A549 (cell line): ENCODE data around the gene ZP1. TPM values are rescaled to one million over a fixed set of nuclear protein-coding genes. Genes with fewer than 3 reads are reported as not detected.

Source experiments
- ATAC-seq, 2 experiments: fragments of 200-7000 bp in 1 of 2; fragments of >200 bp in 1 of 2; cut with Nextera tagmentation in 1 of 2; cut with Tn5 transposase in 1 of 2; 3 replicates each; pipeline versions ENCODE4 v1.8.0 to v1.9.1; 2018 to 2020; ENCODE audit warnings: mild to moderate bottlenecking in 1 of 2, moderate library complexity in 1 of 2
- CTCF ChIA-PET: fragments of 300-600 bp; sonication (Branson Sonifier 250); formaldehyde crosslinking; extraction: SDS; loops from one replicate; lab custom pipeline; 2021; ENCODE audit warnings: antibody characterized with exemption, inconsistent platforms; lab: Yijun Ruan, JAX
- POLR2A ChIA-PET: fragments of 350-600 bp; formaldehyde crosslinking; extraction: SDS; loops from one replicate; lab custom pipeline; 2021; ENCODE audit warnings: antibody characterized with exemption, inconsistent platforms; lab: Yijun Ruan, JAX
- DNase-seq, 2 experiments: peaks; one replicate each; pipeline versions ENCODE4 v3.0.0 to v3.0.0-alpha.2; 2011 to 2016; ENCODE audit warnings: low read depth in 1 of 2, low spot score in 1 of 2
- FAIRE-seq: peaks from 2 replicates; lab custom pipeline; 2011; peaks lifted over from hg19 to GRCh38; lab: Jason Lieb, UNC
- H3K27ac ChIP-seq, 2 experiments: fragments of >200 bp; sonication (Bioruptor Twin); formaldehyde crosslinking; 3 replicates each; pipeline ENCODE4 v1.5.1; 2016 to 2017
- H3K4me1 ChIP-seq: fragments of >200 bp; sonication (Bioruptor Twin); formaldehyde crosslinking; 3 replicates; pipeline ENCODE4 v1.6.1; 2016
- H3K4me2 ChIP-seq: fragments of >200 bp; sonication (Bioruptor Twin); formaldehyde crosslinking; 3 replicates; pipeline ENCODE4 v1.6.1; 2016
- H3K4me3 ChIP-seq: fragments of >200 bp; sonication (Bioruptor Twin); formaldehyde crosslinking; 3 replicates; pipeline ENCODE4 v1.5.1; 2016
- H3K9me3 ChIP-seq: fragments of >200 bp; sonication (Bioruptor Twin); formaldehyde crosslinking; 3 replicates; pipeline ENCODE4 v1.6.1; 2016
- CBX2 ChIP-seq: fragments of 200-600 bp; sonication (generic); IDR thresholded peaks from 2 replicates; pipeline ENCODE4 v1.6.1; 2016; ENCODE audit warnings: low read depth, mild to moderate bottlenecking, borderline replicate concordance
- CBX8 ChIP-seq: fragments of 200-600 bp; sonication (generic); IDR thresholded peaks from 2 replicates; pipeline ENCODE4 v1.6.1; 2016
- CEBPB ChIP-seq, 2 experiments: fragments of >200 bp in 1 of 2; sonication (Bioruptor Twin) in 1 of 2; formaldehyde crosslinking in 1 of 2; IDR thresholded peaks; 2 replicates each; pipeline ENCODE4 v1.6.1; 2012 to 2016
- E2F6 ChIP-seq: IDR thresholded peaks from 2 replicates; pipeline ENCODE4 v1.6.1; 2012; ENCODE audit warnings: low read depth, borderline replicate concordance
- EHF ChIP-seq: fragments of 250-450 bp; sonication (Bioruptor Pico); IDR thresholded peaks from 2 replicates; pipeline ENCODE4 v1.5.0; 2020; ENCODE audit warnings: mild to moderate bottlenecking
- EHMT2 ChIP-seq: fragments of 200-600 bp; sonication (generic); IDR thresholded peaks from 2 replicates; pipeline ENCODE4 v1.6.1; 2016; ENCODE audit warnings: antibody characterized with exemption, low read depth, mild to moderate bottlenecking, moderate library complexity
- ESRRA ChIP-seq: fragments of 150-350 bp; IDR thresholded peaks from 2 replicates; pipeline ENCODE4 v1.6.1; 2014; ENCODE audit warnings: mild to moderate bottlenecking, low read length, borderline replicate concordance
- FOSL2 ChIP-seq, 2 experiments: fragments of 450-650 bp in 1 of 2; fragments of >200 bp in 1 of 2; sonication (Bioruptor Twin) in 1 of 2; formaldehyde crosslinking; IDR thresholded peaks; 2 replicates each; pipeline versions ENCODE4 v1.5.0 to v1.6.1; 2016 to 2020; ENCODE audit warnings: mild to moderate bottlenecking in 1 of 2, moderate library complexity in 1 of 2
- FOXS1 ChIP-seq: fragments of 250-450 bp; sonication (Bioruptor Pico); IDR thresholded peaks from 2 replicates; pipeline ENCODE4 v1.5.0; 2020; ENCODE audit warnings: mild to moderate bottlenecking, moderate library complexity
- GATA3 ChIP-seq: IDR thresholded peaks from 2 replicates; pipeline ENCODE4 v1.6.1; 2012; ENCODE audit warnings: borderline replicate concordance
- HES2 ChIP-seq: fragments of >200 bp; sonication (Bioruptor Twin); formaldehyde crosslinking; IDR thresholded peaks from 2 replicates; pipeline ENCODE4 v1.6.1; 2016
- HOXA7 ChIP-seq: fragments of 250-450 bp; sonication (Bioruptor Pico); IDR thresholded peaks from 2 replicates; pipeline ENCODE4 v1.5.0; 2020; ENCODE audit warnings: mild to moderate bottlenecking, moderate library complexity
- HOXB13 ChIP-seq: fragments of 250-450 bp; sonication (Bioruptor Pico); IDR thresholded peaks from 2 replicates; pipeline ENCODE4 v1.5.0; 2020; ENCODE audit warnings: low read depth, mild to moderate bottlenecking, moderate library complexity
- JUNB ChIP-seq: fragments of >200 bp; sonication (Bioruptor Twin); formaldehyde crosslinking; IDR thresholded peaks from 2 replicates; pipeline ENCODE4 v1.6.1; 2016
- KDM1A ChIP-seq: fragments of 200-600 bp; sonication (generic); IDR thresholded peaks from 2 replicates; pipeline ENCODE4 v1.6.1; 2016; ENCODE audit warnings: low read depth, mild to moderate bottlenecking
- KDM5A ChIP-seq: fragments of 200-600 bp; sonication (generic); IDR thresholded peaks from 2 replicates; pipeline ENCODE4 v1.6.1; 2016; ENCODE audit warnings: antibody characterized with exemption, mild to moderate bottlenecking
- MAFK ChIP-seq: fragments of 450-650 bp; IDR thresholded peaks from 2 replicates; pipeline ENCODE4 v1.6.1; 2014; ENCODE audit not compliant: partially characterized antibody
- MAX ChIP-seq: IDR thresholded peaks from 2 replicates; pipeline ENCODE4 v1.6.1; 2012
- MAZ ChIP-seq: fragments of 150-350 bp; IDR thresholded peaks from 2 replicates; pipeline ENCODE4 v1.6.1; 2014; ENCODE audit warnings: antibody characterized with exemption, low read depth, low read length, borderline replicate concordance
- MYC ChIP-seq: IDR thresholded peaks from 2 replicates; pipeline ENCODE4 v1.6.1; 2012; ENCODE audit warnings: mild to moderate bottlenecking, inconsistent platforms, low read length, improper control_type of control experiment, borderline replicate concordance
- NPAS2 ChIP-seq: fragments of 250-450 bp; sonication (Bioruptor Pico); IDR thresholded peaks from 2 replicates; pipeline ENCODE4 v1.8.0; 2022; ENCODE audit warnings: mild to moderate bottlenecking, moderate library complexity, borderline replicate concordance
- NR3C1 ChIP-seq: fragments of >200 bp; sonication (Bioruptor Twin); formaldehyde crosslinking; IDR thresholded peaks from 3 replicates; pipeline ENCODE4 v1.6.1; 2017
- PHF8 ChIP-seq: fragments of 200-600 bp; sonication (generic); IDR thresholded peaks from 2 replicates; pipeline ENCODE4 v1.6.1; 2016; ENCODE audit warnings: low read depth, mild to moderate bottlenecking, antibody characterized with exemption, moderate library complexity, borderline replicate concordance
- POLR2A ChIP-seq: IDR thresholded peaks from 2 replicates; pipeline ENCODE4 v1.6.1; 2012; ENCODE audit warnings: mild to moderate bottlenecking, low read length
- POLR2AphosphoS2 ChIP-seq: conservative IDR thresholded peaks from 2 replicates; pipeline ENCODE4 v1.6.1; 2012; ENCODE audit warnings: low read length, improper control_type of control experiment, inconsistent platforms
- RAD21 ChIP-seq, 2 experiments: fragments of >200 bp in 1 of 2; sonication (Bioruptor Twin) in 1 of 2; formaldehyde crosslinking in 1 of 2; IDR thresholded peaks in 1 of 2; conservative IDR thresholded peaks in 1 of 2; 2 replicates in 1 of 2; 3 replicates in 1 of 2; pipeline ENCODE4 v1.6.1; 2012 to 2018; ENCODE audit warnings: inconsistent platforms in 1 of 2
- RCOR1 ChIP-seq: fragments of 150-350 bp; IDR thresholded peaks from 2 replicates; pipeline ENCODE4 v1.6.1; 2014; ENCODE audit warnings: antibody characterized with exemption, low read length, low read depth
- REST ChIP-seq: fragments of 200-600 bp; sonication (generic); IDR thresholded peaks from 2 replicates; pipeline ENCODE4 v1.6.1; 2016; ENCODE audit warnings: antibody characterized with exemption, mild to moderate bottlenecking, moderate library complexity
- USF2 ChIP-seq: fragments of 450-650 bp; IDR thresholded peaks from 2 replicates; pipeline ENCODE4 v1.6.1; 2014; ENCODE audit warnings: antibody characterized with exemption
- WGBS: methylation state at CpG from one replicate; pipeline ENCODE4 v1.1.6; 2017; ENCODE audit errors: missing lambda C conversion rate; 5-methylcytosine and 5-hydroxymethylcytosine counted together
- polyA plus RNA-seq, 4 experiments: library from polyadenylated mRNA; depleted of rRNA in 3 of 4; stranded (reverse); fragments of >200 nt; fragmentation: RNase III in 1 of 4; extraction: RNeasy Plus Mini Kit Qiagen cat#74134 plus additional on column Dnase treatment in 1 of 4; gene quantifications; 2 replicates in 3 of 4; 3 replicates in 1 of 4; pipeline ENCODE4 v1.2.3, GENCODE V29; 2011 to 2017

ZP1 gene
- polyA plus RNA-seq, 2 of the 4 experiments (the other 2 are of a cell fraction), result 0.06 to 0.30 TPM

GRCh38 chr11:60859616-60860250 is 7.6 kb upstream of the ZP1 start:
- Histone ChIP-seq H3K4me1 (no peaks in the 10 kb centered on the region), H3K9me3 (no peaks in the 10 kb centered on the region), H3K27ac (no peak overlapping the region), H3K4me3 (no peak overlapping the region), H3K4me2 (no peak overlapping the region)
- FAIRE-seq (no peak), ATAC-seq (no peak), DNase-seq (no peak)
- POLR2A ChIA-PET, result no interaction called here
- TF ChIP-seq EHMT2, result no peak
- TF ChIP-seq MYC, result no peak
- TF ChIP-seq HOXA7, result no peak
- no peak for TF ChIP-seq KDM5A
- TF ChIP-seq REST, result no peak
- no peak for TF ChIP-seq MAFK
- TF ChIP-seq POLR2AphosphoS2, result no peak
- TF ChIP-seq CEBPB (IDR thresholded peaks at IDR 0.05), result no peak
- TF ChIP-seq FOSL2 (IDR thresholded peaks at IDR 0.05), result no peak
- no peak for TF ChIP-seq FOSL2 (CRISPR knock-in tag; IDR thresholded peaks at IDR 0.05)
- no peak for TF ChIP-seq HOXB13
- no peak for TF ChIP-seq POLR2A
- no peak for TF ChIP-seq CBX8
- TF ChIP-seq RAD21 (conservative IDR thresholded peaks at IDR 0.05 in 1 of 2, IDR thresholded peaks at IDR 0.05 in 1 of 2), result no peak
- TF ChIP-seq JUNB, result no peak
- no peak for TF ChIP-seq RCOR1
- TF ChIP-seq GATA3, result no peak
- 80% methylated on average over 15 of the region's 15 CpGs for WGBS
- CTCF ChIA-PET, result interaction anchor here (1.3 to 1.5 kb wide), 2 partner anchors 29 to 40 kb away, joined by 3 to 6 read pairs; no protein-coding TSS in a partner anchor

- H3K4me1 ChIP-seq, result no peaks in the 10 kb centered on the region
- DNase-seq (no peak), ATAC-seq (no peak), FAIRE-seq (no peak)
- no peak overlapping the region for H3K27ac ChIP-seq
- POLR2A ChIA-PET, result no interaction called here
- H3K4me2 ChIP-seq, result no peak overlapping the region
- WGBS, result 94% methylated on average over 6 of the region's 7 CpGs
- no peaks in the 10 kb centered on the region for H3K9me3 ChIP-seq
- no peak for TF ChIP-seq RAD21 (conservative IDR thresholded peaks at IDR 0.05 in 1 of 2, IDR thresholded peaks at IDR 0.05 in 1 of 2)
- TF ChIP-seq HES2, result no peak
- TF ChIP-seq E2F6, result no peak
- H3K4me3 ChIP-seq, result no peak overlapping the region
- CTCF ChIA-PET, result interaction anchor here (0.9 to 1.5 kb wide), 2 partner anchors 30 to 39 kb away, joined by 3 to 6 read pairs; no protein-coding TSS in a partner anchor
Measured at GRCh38 chr11:60860943-60861342, 6.4 kb upstream of the ZP1 start.

GRCh38 chr11:60862171-60862570 is 5.2 kb upstream of the ZP1 start:
- TF ChIP-seq EHF (CRISPR knock-in tag) (no peak), CBX2 (no peak), MAZ (no peak), NR3C1 (no peak), MAX (no peak), CBX8 (no peak), NPAS2 (CRISPR knock-in tag) (no peak), FOXS1 (CRISPR knock-in tag) (no peak), PHF8 (no peak), KDM1A (no peak), USF2 (no peak), ESRRA (no peak)
- POLR2A ChIA-PET, result no interaction called here
- FAIRE-seq (no peak), ATAC-seq (no peak), DNase-seq (no peak)
- WGBS, result 81% methylated on average over 9 of the region's 9 CpGs
- H3K4me2 ChIP-seq, result no peak overlapping the region
- CTCF ChIA-PET, result no interaction called here
- no peaks in the 10 kb centered on the region for H3K4me1 ChIP-seq
- no peak overlapping the region for H3K27ac ChIP-seq
- no peak overlapping the region for H3K4me3 ChIP-seq
- H3K9me3 ChIP-seq, result no peaks in the 10 kb centered on the region
